IMR-90 (cell line): ENCODE measurements around the gene STAT5A. TPM values are rescaled to one million over a fixed set of nuclear protein-coding genes. Genes with fewer than 3 reads are reported as not detected.

Source experiments
- ATAC-seq: fragments of 200-7000 bp; cut with Tn5 transposase; 2 replicates; pipeline ENCODE4 v1.9.1; 2020; ENCODE audit warnings: low read depth, mild to moderate bottlenecking, moderate library complexity
- BruUV-seq: library from RNA; stranded (reverse); fragments of 400-500 nt; replicated peaks from 2 replicates; lab custom pipeline; 2021; lab: Mats Ljungman, UMichigan
- CTCF ChIA-PET: fragments of 300-600 bp; formaldehyde crosslinking; extraction: SDS; loops from one replicate; lab custom pipeline; 2021; ENCODE audit warnings: antibody characterized with exemption; lab: Yijun Ruan, JAX
- POLR2A ChIA-PET: fragments of 300-600 bp; sonication (Branson Sonifier 250); formaldehyde crosslinking; loops from one replicate; lab custom pipeline; 2022; ENCODE audit warnings: antibody characterized with exemption; ENCODE audit not compliant: unreplicated experiment; lab: Charles Lee
- DNase-seq: peaks from one replicate; pipeline ENCODE4 v3.0.0; 2013
- H2AFZ ChIP-seq: replicated peaks from 2 replicates; pipeline ENCODE3; 2013; ENCODE audit warnings: low read length, mild to moderate bottlenecking; ENCODE audit not compliant: poor library complexity
- H2AK5ac ChIP-seq: 2 replicates; pipeline ENCODE4 v1.6.1; 2013; ENCODE audit warnings: low read depth, low read length, inconsistent platforms
- H2AK9ac ChIP-seq: replicated peaks from 2 replicates; pipeline ENCODE3; 2013; ENCODE audit warnings: mild to moderate bottlenecking, low read depth, low read length, moderate library complexity; ENCODE audit not compliant: poor library complexity
- H2BK120ac ChIP-seq: 2 replicates; pipeline ENCODE4 v1.6.1; 2013; ENCODE audit warnings: low read depth, low read length, inconsistent platforms
- H2BK15ac ChIP-seq: 3 replicates; pipeline ENCODE4 v1.6.1; 2013; ENCODE audit warnings: low read depth, low read length, inconsistent platforms
- H2BK20ac ChIP-seq: 2 replicates; pipeline ENCODE4 v1.6.1; 2013; ENCODE audit warnings: low read depth, mild to moderate bottlenecking, inconsistent platforms, low read length, moderate library complexity
- H2BK5ac ChIP-seq: 2 replicates; pipeline ENCODE4 v1.6.1; 2013; ENCODE audit warnings: mild to moderate bottlenecking, low read depth, low read length, inconsistent platforms; ENCODE audit not compliant: poor library complexity, severe bottlenecking
- H3K14ac ChIP-seq: replicated peaks from 2 replicates; pipeline ENCODE4 v1.6.1; 2013; ENCODE audit warnings: low read depth, low read length, inconsistent platforms
- H3K18ac ChIP-seq: 2 replicates; pipeline ENCODE4 v1.6.1; 2013; ENCODE audit warnings: low read depth, low read length, control low read depth
- H3K23ac ChIP-seq: 2 replicates; pipeline ENCODE4 v1.6.1; 2013; ENCODE audit warnings: low read depth, low read length, inconsistent platforms
- H3K27ac ChIP-seq: 2 replicates; pipeline ENCODE4 v1.5.1; 2013; ENCODE audit warnings: mild to moderate bottlenecking, control low read depth, low read length; ENCODE audit not compliant: insufficient read depth
- H3K27me3 ChIP-seq: 2 replicates; pipeline ENCODE4 v1.6.1; 2013; ENCODE audit warnings: low read length; ENCODE audit not compliant: control insufficient read depth, insufficient read depth
- H3K36me3 ChIP-seq: 2 replicates; pipeline ENCODE4 v1.6.1; 2013; ENCODE audit warnings: low read length, mixed read lengths; ENCODE audit not compliant: control insufficient read depth, insufficient read depth
- H3K4ac ChIP-seq: 2 replicates; pipeline ENCODE4 v1.6.1; 2013; ENCODE audit warnings: low read depth, low read length, inconsistent platforms
- H3K4me1 ChIP-seq: 2 replicates; pipeline ENCODE4 v1.6.1; 2013; ENCODE audit warnings: low read length, mixed read lengths; ENCODE audit not compliant: control insufficient read depth, insufficient read depth
- H3K4me2 ChIP-seq: 2 replicates; pipeline ENCODE4 v1.6.1; 2013; ENCODE audit warnings: low read depth, mild to moderate bottlenecking, control low read depth, low read length, moderate library complexity
- H3K4me3 ChIP-seq: 2 replicates; pipeline ENCODE4 v1.5.1; 2013; ENCODE audit warnings: low read depth, mild to moderate bottlenecking, control low read depth, low read length, moderate library complexity; ENCODE audit not compliant: insufficient read depth
- H3K56ac ChIP-seq: 2 replicates; pipeline ENCODE4 v1.6.1; 2013; ENCODE audit warnings: low read length, inconsistent platforms; ENCODE audit not compliant: insufficient read depth; ENCODE audit errors: extremely low read depth
- H3K79me1 ChIP-seq, 2 experiments: 2 replicates each; pipeline ENCODE4 v1.6.1; 2013; ENCODE audit warnings: low read length in 2 of 2, inconsistent platforms in 1 of 2, low read depth in 1 of 2
- H3K9ac ChIP-seq: 2 replicates; pipeline ENCODE4 v1.6.1; 2013; ENCODE audit warnings: low read depth, low read length, control low read depth
- H3K9me1 ChIP-seq: 2 replicates; pipeline ENCODE4 v1.6.1; 2013; ENCODE audit warnings: low read length, inconsistent platforms; ENCODE audit not compliant: insufficient read depth
- H3K9me3 ChIP-seq: 2 replicates; pipeline ENCODE4 v1.6.1; 2013; ENCODE audit warnings: low read length; ENCODE audit not compliant: control insufficient read depth, insufficient read depth
- H4K20me1 ChIP-seq: 2 replicates; pipeline ENCODE4 v1.6.1; 2013; ENCODE audit warnings: low read length, inconsistent platforms; ENCODE audit not compliant: insufficient read depth
- H4K5ac ChIP-seq: 2 replicates; pipeline ENCODE4 v1.6.1; 2013; ENCODE audit warnings: mild to moderate bottlenecking, low read depth, low read length, control low read depth
- H4K8ac ChIP-seq, 2 experiments: 2 replicates each; pipeline ENCODE4 v1.6.1; 2013; ENCODE audit warnings: low read depth in 2 of 2, low read length in 2 of 2, control low read depth in 1 of 2, inconsistent platforms in 1 of 2
- H4K91ac ChIP-seq: 2 replicates; pipeline ENCODE4 v1.6.1; 2013; ENCODE audit warnings: low read depth, low read length, inconsistent platforms; ENCODE audit not compliant: insufficient read depth
- BHLHE40 ChIP-seq: fragments of 150-350 bp; IDR thresholded peaks from 2 replicates; pipeline ENCODE4 v1.6.1; 2016; ENCODE audit warnings: mild to moderate bottlenecking, low read depth, low read length
- CEBPB ChIP-seq: IDR thresholded peaks from 2 replicates; pipeline ENCODE4 v1.6.1; 2012; ENCODE audit warnings: low read depth, low read length, improper control_type of control experiment
- CHD1 ChIP-seq: IDR thresholded peaks from 2 replicates; pipeline ENCODE4 v1.6.1; 2012; ENCODE audit warnings: low read depth, low read length, improper control_type of control experiment
- FOS ChIP-seq: fragments of 150-350 bp; IDR thresholded peaks from 2 replicates; pipeline ENCODE4 v1.6.1; 2016; ENCODE audit warnings: low read depth, low read length
- MAFK ChIP-seq: IDR thresholded peaks from 2 replicates; pipeline ENCODE4 v1.6.1; 2012; ENCODE audit warnings: low read depth, low read length, improper control_type of control experiment
- MAZ ChIP-seq: IDR thresholded peaks from 2 replicates; pipeline ENCODE4 v1.6.1; 2012; ENCODE audit warnings: low read depth, mild to moderate bottlenecking, low read length, improper control_type of control experiment, moderate library complexity, borderline replicate concordance
- POLR2A ChIP-seq: IDR thresholded peaks from 2 replicates; pipeline ENCODE4 v1.6.1; 2012; ENCODE audit warnings: mild to moderate bottlenecking, low read depth, low read length
- RAD21 ChIP-seq: IDR thresholded peaks from 2 replicates; pipeline ENCODE4 v1.6.1; 2012; ENCODE audit warnings: low read length, improper control_type of control experiment
- RCOR1 ChIP-seq: IDR thresholded peaks from 2 replicates; pipeline ENCODE4 v1.6.1; 2012; ENCODE audit warnings: mild to moderate bottlenecking, low read length, improper control_type of control experiment; ENCODE audit not compliant: insufficient replicate concordance
- RFX5 ChIP-seq: IDR thresholded peaks from 2 replicates; pipeline ENCODE4 v1.8.0; 2012; ENCODE audit warnings: low read depth, mild to moderate bottlenecking, low read length, moderate library complexity
- SMC3 ChIP-seq: fragments of 150-350 bp; IDR thresholded peaks from 2 replicates; pipeline ENCODE4 v1.6.1; 2016; ENCODE audit warnings: low read depth, mild to moderate bottlenecking, antibody characterized with exemption, low read length, moderate library complexity
- WGBS, 2 experiments: methylation state at CpG; one replicate each; pipeline versions ENCODE4 v1.1.5 to v1.1.7; 2013; ENCODE audit warnings: missing lambda C conversion rate in 2 of 2; ENCODE audit not compliant: insufficient read length in 1 of 2; ENCODE audit errors: extremely low coverage in 2 of 2; 5-methylcytosine and 5-hydroxymethylcytosine counted together
- dilution Hi-C: fragments of 300-500 bp; cut with HindIII; formaldehyde crosslinking; loops from one replicate; pipeline ENCODE4 v1.14.3; 2018; ENCODE audit warnings: low sequenced_read_pairs; ENCODE audit not compliant: unreplicated experiment
- in situ Hi-C: fragments of 300-500 bp; cut with MboI; formaldehyde crosslinking; loops from 3 replicates; pipeline ENCODE4 v1.14.3; 2019; ENCODE audit warnings: low sequenced_read_pairs, inconsistent platforms, mixed read lengths
- intact Hi-C: fragments of 100-400 bp; cut with micrococcal nuclease; formaldehyde crosslinking; loops from 2 replicates; pipeline ENCODE4 v1.10.0; 2022
- polyA plus RNA-seq, 3 experiments: library from polyadenylated mRNA; depleted of rRNA; stranded (reverse); fragments of >200 nt; gene quantifications; 2 replicates each; pipeline ENCODE4 v1.2.3, GENCODE V29; 2012; ENCODE audit warnings: low replicate concordance in 1 of 3
- total RNA-seq: library from RNA; depleted of rRNA; stranded (reverse); fragments of >200 nt; gene quantifications from 2 replicates; pipeline ENCODE4 v1.2.3, GENCODE V29; 2012
- TF ChIP-seq, protein P1 (sequence below): conservative IDR thresholded peaks from 2 replicates; pipeline ENCODE4 v1.5.1; 2012; ENCODE audit warnings: mild to moderate bottlenecking, low read depth, low read length, improper control_type of control experiment
- TF ChIP-seq, protein P2 (sequence below): fragments of 150-350 bp; IDR thresholded peaks from 2 replicates; pipeline ENCODE4 v1.6.1; 2017; ENCODE audit warnings: mild to moderate bottlenecking, antibody characterized with exemption, low read length, low read depth

STAT5A gene
- total and polyA plus RNA-seq, 2 of the 4 experiments (the other 2 are of a cell fraction) = 1.3 to 1.4 TPM

DNA sequence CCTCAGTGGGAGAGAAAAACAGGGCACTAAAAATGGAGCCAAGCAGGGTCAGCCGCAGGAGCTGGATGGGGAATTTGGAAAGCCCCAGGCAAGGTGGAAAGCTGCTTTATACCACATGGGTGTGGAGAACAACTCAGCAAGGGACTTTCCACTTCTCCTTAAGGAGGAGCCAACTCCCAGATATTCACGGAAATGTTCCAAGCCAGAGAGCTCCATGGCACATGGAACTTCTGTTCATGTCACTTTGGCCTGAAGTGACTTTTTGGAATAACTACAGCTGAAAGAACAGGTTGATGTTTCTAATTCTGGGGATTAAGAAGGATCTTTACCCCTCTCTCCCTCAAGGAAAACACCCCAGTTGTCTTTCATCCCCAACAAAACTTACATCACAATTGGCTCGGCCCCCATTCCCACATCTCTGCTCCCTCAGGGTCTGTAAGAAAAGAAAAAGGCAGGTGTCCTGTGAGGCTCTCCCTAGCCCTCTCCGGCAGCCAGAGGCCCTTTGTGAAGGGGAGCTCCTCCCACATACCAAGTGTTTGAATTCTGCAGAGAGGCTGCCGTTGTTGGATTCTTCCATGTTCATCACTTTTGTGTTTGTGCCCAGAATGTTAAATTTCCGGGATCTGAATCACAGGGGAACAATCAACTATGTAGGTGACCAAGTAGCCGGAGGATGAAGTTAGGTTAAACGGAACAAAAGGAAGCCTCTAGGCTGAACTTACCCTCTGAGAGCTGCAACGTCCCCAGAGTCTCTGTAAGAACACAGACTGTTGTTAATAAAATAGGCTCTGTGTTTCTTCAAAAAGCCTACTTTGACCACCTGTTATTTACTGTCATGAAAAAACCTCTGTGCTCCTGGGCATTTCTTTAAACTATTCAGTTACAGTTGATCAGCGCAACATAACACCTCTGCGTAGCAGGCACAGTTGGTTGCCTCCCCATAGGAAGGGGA is 41.0 kb downstream of the STAT5A start:
- H4K20me1 ChIP-seq = peaks cover 8% of the 10 kb centered on the region; the same call in 1 of the 2 replicates
- H3K4ac ChIP-seq = peak overlapping the region; percentile 62
- H2BK120ac ChIP-seq = peak overlapping the region; percentile 75
- no peak overlapping the region for H2AFZ ChIP-seq
- CTCF ChIA-PET = no interaction called here
- H4K8ac ChIP-seq = peak overlapping the region; percentile 45 to 53; a peak in 3 of 4 replicates
- peak overlapping the region; percentile 62; the same call in 2 of the 3 replicates for H2BK15ac ChIP-seq
- in situ Hi-C loops = no loop called here
- no peaks in the 10 kb centered on the region for H3K9me3 ChIP-seq
- DNase-seq (peak; percentile 83), ATAC-seq (peak; percentile 81)
- H3K56ac ChIP-seq = peak overlapping the region; percentile 48
- peak overlapping the region; percentile 88 for H2AK9ac ChIP-seq
- H4K5ac ChIP-seq = no peak overlapping the region; the same call in 1 of the 2 replicates
- peak overlapping the region; percentile 39 for H4K91ac ChIP-seq
- H3K27me3 ChIP-seq = no peaks in the 10 kb centered on the region
- peaks cover 5 to 22% of the 10 kb centered on the region in 2 experiments; a peak in 3 of 4 replicates for H3K79me1 ChIP-seq
- H3K4me3 ChIP-seq = no peak overlapping the region
- peak overlapping the region; percentile 20; the same call in 1 of the 2 replicates for H3K18ac ChIP-seq
- WGBS, 2 experiments = 8% methylated on average over 2 of the region's 11 CpGs; no CpG with 5 or more reads in 1 of the 2 experiments
- H3K23ac ChIP-seq = peak overlapping the region; percentile 54; the same call in 1 of the 2 replicates
- peak overlapping the region; percentile 39; the same call in 1 of the 2 replicates for H3K27ac ChIP-seq
- peak overlapping the region; percentile 6; the same call in 1 of the 2 replicates for H3K4me2 ChIP-seq
- peaks cover 6% of the 10 kb centered on the region; the same call in 1 of the 2 replicates for H3K9me1 ChIP-seq
- H3K36me3 ChIP-seq = peaks cover 49% of the 10 kb centered on the region
- dilution Hi-C loops = no loop called here
- no peak overlapping the region; the same call in 1 of the 2 replicates for H3K9ac ChIP-seq
- H2BK20ac ChIP-seq = peak overlapping the region; percentile 27; the same call in 1 of the 2 replicates
- POLR2A ChIA-PET = no interaction called here
- H2AK5ac ChIP-seq = peak overlapping the region; percentile 87
- BruUV-seq = no TSS peak
- peak overlapping the region; percentile 78 for H2BK5ac ChIP-seq
- peak overlapping the region; percentile 46; the same call in 1 of the 2 replicates for H3K14ac ChIP-seq
- intact Hi-C loops = no loop called here
- H3K4me1 ChIP-seq = peaks cover 8% of the 10 kb centered on the region
- TF ChIP-seq CEBPB (no peak), POLR2A (no peak), CHD1 (no peak), MAZ (no peak), BHLHE40 (no peak), MAFK (no peak), RFX5 (no peak), RCOR1 (no peak), RAD21 (no peak), FOS (no peak), SMC3 (no peak)
- TF ChIP-seq, protein P1, sequence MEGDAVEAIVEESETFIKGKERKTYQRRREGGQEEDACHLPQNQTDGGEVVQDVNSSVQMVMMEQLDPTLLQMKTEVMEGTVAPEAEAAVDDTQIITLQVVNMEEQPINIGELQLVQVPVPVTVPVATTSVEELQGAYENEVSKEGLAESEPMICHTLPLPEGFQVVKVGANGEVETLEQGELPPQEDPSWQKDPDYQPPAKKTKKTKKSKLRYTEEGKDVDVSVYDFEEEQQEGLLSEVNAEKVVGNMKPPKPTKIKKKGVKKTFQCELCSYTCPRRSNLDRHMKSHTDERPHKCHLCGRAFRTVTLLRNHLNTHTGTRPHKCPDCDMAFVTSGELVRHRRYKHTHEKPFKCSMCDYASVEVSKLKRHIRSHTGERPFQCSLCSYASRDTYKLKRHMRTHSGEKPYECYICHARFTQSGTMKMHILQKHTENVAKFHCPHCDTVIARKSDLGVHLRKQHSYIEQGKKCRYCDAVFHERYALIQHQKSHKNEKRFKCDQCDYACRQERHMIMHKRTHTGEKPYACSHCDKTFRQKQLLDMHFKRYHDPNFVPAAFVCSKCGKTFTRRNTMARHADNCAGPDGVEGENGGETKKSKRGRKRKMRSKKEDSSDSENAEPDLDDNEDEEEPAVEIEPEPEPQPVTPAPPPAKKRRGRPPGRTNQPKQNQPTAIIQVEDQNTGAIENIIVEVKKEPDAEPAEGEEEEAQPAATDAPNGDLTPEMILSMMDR = no peak
- TF ChIP-seq, protein P2, sequence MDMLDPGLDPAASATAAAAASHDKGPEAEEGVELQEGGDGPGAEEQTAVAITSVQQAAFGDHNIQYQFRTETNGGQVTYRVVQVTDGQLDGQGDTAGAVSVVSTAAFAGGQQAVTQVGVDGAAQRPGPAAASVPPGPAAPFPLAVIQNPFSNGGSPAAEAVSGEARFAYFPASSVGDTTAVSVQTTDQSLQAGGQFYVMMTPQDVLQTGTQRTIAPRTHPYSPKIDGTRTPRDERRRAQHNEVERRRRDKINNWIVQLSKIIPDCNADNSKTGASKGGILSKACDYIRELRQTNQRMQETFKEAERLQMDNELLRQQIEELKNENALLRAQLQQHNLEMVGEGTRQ = no peak
